ENCODE data around the gene CCDC60.

CCDC60 gene

DNA sequence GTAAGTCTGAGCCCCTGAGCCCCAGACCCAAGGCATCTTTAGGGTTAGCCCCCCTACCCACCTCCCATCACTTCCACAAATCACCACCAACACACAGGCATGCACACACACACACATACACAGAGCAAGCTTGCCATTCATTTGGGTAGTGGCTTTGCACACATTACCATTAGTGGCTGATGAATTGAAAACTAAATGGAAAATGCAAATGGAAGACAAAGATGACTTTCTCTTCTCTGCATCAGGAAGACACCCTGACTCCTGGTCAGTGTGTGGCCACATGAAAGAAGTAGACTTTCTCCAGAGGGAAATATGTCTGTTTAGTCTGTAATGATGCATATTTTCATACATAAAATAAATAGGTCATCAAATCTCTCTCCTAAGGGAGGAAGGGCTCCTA is 55.2 kb downstream of the CCDC60 start:
- DNase-seq, result no peak

DNA sequence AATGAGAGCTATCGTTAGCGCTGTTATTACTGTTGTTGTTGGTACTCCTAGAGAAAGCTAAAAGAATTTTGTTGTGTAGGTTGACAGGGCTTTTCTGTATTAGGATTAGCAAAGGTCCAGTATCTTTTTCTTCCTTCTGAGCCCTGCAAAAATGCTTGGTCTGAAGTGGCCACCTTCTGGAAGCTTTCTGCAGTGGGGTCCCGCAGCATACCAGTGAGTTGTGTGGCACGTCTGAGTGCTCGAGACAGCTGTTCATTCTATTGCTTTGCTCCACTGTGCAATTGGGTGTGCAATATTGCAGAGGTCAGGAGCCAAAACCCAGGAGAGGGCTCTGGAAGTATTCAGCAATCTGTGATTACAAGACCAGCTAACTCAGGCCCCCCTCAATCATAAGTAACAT is 57.1 kb downstream of the CCDC60 start:
- DNase-seq, result no peak

- no peak for DNase-seq
Measured at GRCh38 chr12:119393677-119394076, 59.1 kb downstream of the CCDC60 start.

DNA sequence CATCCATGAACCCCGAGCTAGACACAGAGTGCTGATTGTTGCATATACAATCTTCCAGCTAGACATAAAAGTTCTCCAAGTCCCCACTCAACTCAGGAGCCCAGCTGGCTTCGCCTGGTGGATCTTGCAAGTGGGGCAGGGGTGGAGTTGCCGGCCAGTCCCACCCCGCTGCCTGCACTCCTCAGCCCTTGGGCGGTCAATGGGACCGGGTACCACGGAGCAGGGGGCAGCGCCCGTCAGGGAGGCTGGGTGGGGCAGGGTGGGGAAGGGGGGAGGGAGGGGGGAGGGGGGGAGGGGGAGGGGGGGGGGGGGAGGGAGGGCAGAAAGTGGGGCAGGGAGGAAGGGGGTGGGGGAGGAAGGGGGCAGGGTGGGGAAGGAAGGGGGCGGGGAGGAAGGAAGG is 63.0 kb downstream of the CCDC60 start:
- DNase-seq, result no peak

GRCh38 chr12:119398190-119398589 is 63.7 kb downstream of the CCDC60 start:
- no peak for DNase-seq

DNA sequence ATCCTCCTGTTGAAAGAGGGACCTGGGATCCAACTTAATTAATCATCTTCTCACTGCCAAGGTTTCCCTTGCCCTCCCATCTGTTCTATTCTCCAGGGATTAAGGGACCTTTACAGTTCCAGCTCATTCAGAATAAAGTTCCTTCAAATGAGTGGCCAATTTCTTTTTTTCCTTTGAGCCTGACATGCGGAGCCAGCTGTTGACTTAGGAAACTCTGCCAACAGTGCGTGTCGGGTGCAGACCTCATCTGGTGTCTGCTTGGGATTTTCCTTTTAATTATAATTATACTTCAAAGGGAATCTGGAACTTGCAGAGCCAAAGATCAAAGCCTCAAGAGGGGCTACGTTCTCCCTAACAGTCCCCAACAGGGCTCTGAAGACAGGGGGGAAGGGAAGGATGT is 64.8 kb downstream of the CCDC60 start:
- DNase-seq, result no peak

- no peak for DNase-seq
Measured at GRCh38 chr12:119406308-119406707, 71.8 kb downstream of the CCDC60 start.

DNA sequence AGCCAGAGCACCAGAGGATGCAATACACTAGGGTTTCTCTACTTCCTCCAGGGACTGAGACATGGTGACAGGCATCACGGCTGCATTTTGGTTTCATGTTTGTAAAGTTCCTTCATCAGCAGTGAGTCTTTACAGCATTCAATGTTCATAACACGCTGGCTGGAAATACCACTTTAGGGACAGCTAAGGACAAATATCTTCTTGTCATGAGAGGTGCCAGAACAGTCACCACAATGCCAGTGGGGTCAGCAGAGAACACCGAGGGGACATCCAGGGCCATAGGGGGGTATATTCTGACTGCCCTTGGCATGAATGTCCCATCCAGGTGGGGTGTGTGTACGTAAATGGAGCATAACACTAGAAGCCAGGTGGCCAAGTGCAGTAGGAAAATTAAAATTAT is 72.3 kb downstream of the CCDC60 start:
- DNase-seq, result no peak

- no peak for DNase-seq
Measured at GRCh38 chr12:119409043-119409442, 74.5 kb downstream of the CCDC60 start.

DNA sequence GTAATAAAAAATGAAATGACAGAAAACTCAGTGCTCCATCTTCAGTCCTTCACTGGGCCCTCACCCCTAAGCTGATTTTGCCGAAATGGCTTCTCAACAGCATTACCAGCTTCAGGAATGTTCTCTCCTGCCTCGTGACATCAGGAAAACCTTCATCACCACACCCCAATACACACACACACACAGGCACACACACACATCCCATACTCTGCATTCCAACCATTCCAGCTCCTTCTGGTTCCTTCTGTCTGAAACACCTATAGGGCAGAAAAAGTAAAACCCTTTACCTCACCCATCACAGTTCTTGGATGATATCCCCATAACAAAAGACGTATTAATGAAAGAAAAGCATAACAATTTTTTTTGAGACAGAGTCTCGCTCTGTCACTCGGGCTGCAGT is 75.9 kb downstream of the CCDC60 start:
- no peak for DNase-seq

DNA sequence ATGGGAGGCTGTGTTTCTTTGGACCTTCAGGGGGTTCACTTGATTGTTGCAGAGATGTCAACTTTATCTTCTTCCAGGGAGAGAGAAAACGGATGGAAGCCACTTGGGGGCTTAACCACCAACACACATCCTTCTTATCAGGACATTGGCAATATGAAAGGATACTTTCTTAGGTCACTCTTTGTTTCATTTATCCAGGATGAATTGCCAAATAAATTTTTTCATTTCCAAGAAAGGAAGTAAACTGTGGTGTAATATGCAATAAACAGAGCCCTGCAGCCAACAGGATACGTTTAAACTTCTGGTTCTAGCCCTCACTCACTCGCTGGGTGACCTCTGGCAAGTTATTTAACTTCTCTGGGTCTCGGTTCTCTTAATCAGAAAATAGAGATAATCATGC is 77.8 kb downstream of the CCDC60 start:
- DNase-seq, result no peak

GRCh38 chr12:119412811-119413794 is 78.6 kb downstream of the CCDC60 start:
- DNase-seq, result peak; percentile 66

DNA sequence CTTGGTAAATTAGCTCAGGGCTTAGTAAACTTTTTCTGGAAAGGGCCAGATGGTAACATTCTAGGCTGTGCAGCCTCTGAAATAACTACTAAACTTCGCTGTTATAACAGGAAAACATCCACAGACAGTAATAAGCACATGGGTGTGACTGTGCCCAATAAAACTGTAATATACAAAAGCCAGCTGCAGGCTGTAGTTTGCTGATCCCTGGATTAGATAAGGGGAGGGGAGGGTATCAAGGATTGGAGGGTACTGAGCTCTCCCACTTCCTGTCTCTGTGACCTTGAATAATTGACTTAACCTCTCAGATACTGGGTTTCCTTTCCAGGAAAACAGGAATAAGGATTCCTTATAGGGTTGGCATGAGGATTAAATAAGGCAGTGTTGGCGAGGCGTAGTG is 81.2 kb downstream of the CCDC60 start:
- DNase-seq, result no peak

GRCh38 chr12:119417440-119417839 is 82.9 kb downstream of the CCDC60 start:
- no peak for DNase-seq

DNA sequence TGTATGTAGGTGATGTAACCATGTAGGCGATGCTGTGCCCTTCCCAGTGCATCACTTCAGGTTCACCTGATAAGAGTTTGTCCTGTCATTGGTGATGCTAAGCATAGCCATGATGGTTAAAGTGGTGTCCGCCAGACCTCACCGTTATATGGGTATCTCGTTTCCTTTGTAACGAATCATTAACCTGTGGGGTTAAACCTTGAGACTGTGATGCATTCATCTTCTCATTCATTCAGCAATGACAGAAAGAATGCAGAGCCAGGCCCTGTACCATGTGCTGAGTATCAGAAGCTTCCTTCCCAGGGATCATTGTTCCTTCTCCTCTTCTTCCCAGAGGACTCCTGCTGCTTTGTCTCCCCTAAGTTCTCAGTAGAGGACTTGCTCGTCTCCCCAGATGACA is 84.9 kb downstream of the CCDC60 start:
- no peak for DNase-seq

DNA sequence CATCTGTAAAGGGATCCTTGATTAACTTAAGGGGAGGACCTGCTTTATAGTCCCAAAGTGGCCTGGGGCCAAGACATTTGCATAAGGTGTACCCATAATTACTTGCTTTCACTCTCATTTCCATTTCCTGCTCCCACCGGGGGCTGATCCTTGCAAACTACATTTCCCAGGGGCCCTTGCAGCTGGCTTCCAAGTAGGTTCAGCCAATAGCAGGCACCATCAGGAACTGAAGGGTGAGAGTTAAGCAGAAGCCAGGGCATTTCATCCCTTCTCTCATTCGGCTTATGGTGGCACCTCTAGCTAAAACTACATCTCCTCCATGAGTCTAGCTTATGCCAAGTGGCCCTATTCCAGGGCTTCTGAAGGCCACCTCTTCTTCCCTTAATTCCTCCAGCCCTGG is 88.8 kb downstream of the CCDC60 start:
- no peak for DNase-seq

- DNase-seq, result no peak
Measured at GRCh38 chr12:119425623-119426022, 91.1 kb downstream of the CCDC60 start.

GRCh38 chr12:119431151-119431550 is 96.6 kb downstream of the CCDC60 start:
- no peak for DNase-seq

GRCh38 chr12:119432949-119433348 is 98.4 kb downstream of the CCDC60 start:
- DNase-seq, result no peak

DNA sequence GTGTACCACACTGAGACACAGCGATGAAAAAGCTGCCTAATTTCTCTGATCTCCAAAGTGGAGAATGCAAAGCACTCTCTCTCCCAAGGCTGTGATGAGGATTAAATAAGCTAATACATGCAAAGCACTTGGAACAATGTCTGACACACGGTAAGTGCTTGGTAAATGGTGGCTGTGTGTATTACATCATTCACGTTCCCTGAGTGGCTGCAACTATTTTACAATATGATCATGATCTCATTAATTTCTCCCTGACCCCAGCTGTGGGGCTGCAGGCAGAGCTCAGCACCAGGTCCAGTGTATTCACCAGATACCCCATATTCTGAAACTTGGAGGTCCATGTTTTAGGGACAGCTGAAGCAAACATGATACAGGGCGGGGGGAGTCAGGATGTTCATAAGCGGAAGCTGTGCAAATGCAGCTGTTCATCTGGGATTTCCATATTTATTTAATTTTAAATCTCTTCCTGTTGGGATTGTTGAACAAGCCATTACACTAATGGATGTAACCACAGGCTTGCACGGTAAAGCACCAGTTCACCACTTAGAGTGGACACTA is 106.4 kb downstream of the CCDC60 start:
- no peak for DNase-seq

DNA sequence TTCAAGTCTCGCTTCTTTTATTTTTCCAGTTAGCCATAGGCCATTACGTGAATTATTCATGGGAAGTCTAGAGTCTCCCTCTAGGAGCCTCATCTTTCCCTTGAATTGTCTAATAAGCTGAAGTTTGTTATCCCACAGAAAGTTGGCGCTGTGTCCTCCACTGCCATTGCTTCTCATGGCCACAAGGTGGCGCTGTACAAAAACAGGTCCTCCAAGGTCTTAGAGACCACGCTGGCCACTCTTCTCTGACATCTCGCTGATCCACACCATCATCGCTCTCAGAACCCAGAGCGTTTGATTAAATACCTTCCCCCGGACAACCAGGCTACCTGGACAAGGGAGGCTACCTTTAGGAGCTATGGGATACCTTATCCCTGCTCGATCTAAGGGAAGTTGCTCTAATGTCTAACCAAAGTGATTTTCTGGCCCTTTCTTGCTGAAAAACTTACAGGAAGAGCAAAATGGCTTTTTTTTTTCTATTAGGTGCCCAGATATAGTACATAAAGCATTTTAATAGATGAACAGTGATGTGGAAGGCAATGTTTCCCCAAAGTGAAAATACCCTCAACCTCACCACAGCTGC is 110.0 kb downstream of the CCDC60 start:
- peak; percentile 55 for DNase-seq

DNA sequence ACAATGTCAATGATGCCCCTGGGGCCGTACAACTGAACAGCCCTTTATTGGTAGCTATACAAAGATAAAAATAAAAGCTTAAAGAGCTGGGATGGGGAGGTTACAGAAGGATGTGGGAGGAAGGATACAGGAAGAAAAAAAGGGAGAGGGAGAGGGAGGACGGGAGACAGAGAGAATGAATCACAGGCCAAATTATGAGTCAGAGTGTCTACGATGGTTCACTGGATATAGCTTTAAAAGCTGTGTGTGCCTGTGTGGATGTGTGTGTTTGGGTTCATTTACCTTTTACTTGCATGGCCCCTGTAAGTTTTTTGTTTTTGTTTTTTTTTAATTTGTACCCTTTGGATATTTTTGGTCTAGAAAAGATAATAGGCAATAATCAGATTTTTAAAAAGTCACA is 111.9 kb downstream of the CCDC60 start:
- no peak for DNase-seq

DNA sequence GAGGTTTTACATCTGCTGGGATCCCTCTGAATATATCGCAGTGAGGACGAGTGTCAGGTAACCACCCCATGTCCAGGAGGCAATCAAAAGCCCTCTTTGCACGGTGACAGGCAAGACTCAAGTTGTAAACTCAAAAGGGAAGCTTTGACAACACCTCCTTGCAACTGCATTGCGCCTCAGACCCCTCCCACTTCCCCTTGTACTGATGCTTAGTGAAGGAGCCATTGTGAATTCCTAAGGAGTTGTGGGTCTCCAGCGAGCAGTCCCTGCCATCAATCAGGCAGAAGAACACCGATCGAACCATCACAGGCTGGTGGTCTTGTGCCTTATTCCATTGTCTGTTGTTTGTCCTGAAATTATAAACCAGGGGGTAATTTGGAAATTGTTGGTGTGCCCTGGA is 112.6 kb downstream of the CCDC60 start:
- no peak for DNase-seq

DNA sequence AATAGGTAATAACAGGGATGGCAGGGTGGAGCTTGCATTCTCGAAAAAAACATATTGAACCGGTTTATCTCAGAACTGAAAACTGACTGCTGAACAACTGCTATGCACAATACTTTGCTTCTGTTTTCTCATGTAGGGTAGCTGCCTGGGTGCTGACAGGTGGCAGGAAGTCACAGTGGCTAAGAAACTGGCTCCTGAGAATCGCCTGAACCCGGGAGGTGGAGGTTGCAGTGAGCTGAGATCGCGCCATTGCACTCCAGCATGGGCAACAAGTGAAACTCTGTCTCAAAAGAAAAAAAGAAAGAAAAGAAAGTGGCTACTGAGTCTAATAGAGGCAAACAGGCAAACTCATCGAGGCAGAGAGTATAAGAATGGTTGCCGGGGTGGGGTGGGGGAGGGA is 113.1 kb downstream of the CCDC60 start:
- no peak for DNase-seq
